ENCODE measurements around the gene HIVEP2.
A peak's percentile ranks its signal among the peaks of the same experiment; 100 is the strongest.
"Not testable (repeated sequence)": the region's sequence is repeated elsewhere in the genome, so short reads cannot be mapped to it uniquely, and the experiment has no call there.

The HIVEP2 gene

DNA sequence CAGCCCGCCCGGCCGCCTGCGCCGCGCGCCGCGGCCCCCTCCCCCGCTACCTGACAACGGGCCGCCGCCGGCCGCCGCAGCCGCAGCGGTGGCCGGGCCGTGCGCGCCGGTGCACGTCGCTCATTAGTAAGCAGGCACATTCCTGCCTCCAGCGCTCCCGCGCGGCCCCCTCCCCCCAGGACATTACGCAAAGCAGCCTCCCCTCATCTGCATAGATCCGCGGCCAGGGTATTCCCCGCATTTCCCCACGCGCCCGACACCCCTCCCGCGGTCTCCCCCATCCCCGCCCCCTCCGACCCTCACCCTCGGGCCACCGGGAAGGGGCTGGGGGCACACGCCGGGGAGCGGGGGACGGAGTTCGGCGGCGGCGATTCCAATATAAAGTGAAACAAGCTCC, at the start of gene HIVEP2:
HIVEP2 (minus strand) TSS at position 128 of the 397 bp plus-strand sequence. CDS start 170,438 bp downstream, outside the sequence.
- DNase-seq (ENCODE audit: low read depth in 2 of 2) = peak; percentile 85 to 87

GRCh38 chr6:142993977-142994376, 49.0 kb upstream of the HIVEP2 start:
- DNase-seq (ENCODE audit: low read depth in 2 of 2) = no peak

DNA sequence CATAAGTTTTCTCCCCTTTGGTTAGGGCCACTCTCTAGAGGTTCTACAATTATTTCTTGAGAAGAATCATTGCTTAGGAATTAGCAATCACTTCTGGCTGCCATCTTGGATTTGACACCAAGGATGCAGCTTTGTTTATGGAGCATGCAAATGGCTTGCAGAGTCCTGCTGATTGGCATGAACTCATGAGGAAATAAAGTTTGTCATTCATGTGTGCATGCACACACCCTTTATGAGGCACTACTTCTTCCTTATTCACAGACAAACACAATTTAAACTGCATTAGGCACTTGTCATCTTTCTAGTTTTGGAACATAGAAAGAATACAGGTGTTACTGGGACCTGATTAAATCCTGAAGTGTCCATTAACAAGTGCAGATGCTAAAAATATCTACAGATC, 42.5 kb upstream of the HIVEP2 start:
- DNase-seq (ENCODE audit: low read depth in 2 of 2) = no peak

DNA sequence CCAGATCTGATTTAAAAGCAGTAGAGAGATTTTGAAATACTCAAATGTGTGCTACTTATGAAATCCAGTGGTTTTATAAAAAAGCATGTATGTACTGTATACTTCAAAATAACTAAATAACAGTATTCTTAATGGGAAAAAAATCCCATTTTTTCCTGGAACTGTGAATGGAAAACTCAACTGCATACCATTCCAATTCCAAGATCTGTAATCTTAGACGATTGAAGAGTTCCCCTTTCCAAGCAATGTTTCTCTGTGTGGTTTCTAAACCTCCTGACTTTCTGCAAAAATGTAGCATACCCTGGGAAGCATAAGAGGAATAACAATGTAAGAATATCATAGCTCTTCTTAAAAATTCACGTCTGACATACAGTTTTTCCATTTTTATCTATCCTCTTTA, 40.3 kb upstream of the HIVEP2 start:
- DNase-seq (ENCODE audit: low read depth in 2 of 2) = no peak

GRCh38 chr6:142984386-142984785, 39.4 kb upstream of the HIVEP2 start:
- DNase-seq (ENCODE audit: low read depth in 2 of 2) = no peak

- no peak for DNase-seq (ENCODE audit: low read depth in 2 of 2)
These were observed 30.4 kb upstream of the HIVEP2 start for GRCh38 chr6:142975365-142975764.

GRCh38 chr6:142970941-142971340, 26.0 kb upstream of the HIVEP2 start:
- DNase-seq (ENCODE audit: low read depth in 2 of 2) = not testable (repeated sequence)

- no peak for DNase-seq (ENCODE audit: low read depth in 2 of 2)
These were observed 23.6 kb upstream of the HIVEP2 start for GRCh38 chr6:142968601-142969000.

GRCh38 chr6:142966294-142966693, 21.3 kb upstream of the HIVEP2 start:
- DNase-seq (ENCODE audit: low read depth in 2 of 2) = no peak

GRCh38 chr6:142965164-142965563, 20.2 kb upstream of the HIVEP2 start:
- DNase-seq (ENCODE audit: low read depth in 2 of 2) = no peak

DNA sequence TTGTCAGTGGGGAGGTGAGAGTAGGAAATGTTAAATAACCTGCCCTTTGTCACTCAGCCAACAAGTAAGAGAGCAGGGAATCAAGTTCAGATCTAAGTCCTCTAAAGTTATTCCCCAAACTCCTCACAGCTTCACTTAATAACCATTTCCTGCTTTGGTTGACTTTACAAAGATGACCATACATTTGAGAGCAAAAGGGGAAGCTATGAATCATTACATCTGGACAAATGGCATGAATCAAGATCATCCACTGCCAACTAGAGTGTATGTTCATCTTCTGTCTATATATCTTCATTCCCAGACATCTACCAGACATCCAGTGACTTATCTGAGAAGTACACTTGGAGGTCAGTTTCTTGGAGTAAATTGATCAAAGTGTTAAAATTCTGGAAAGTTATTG, 15.1 kb upstream of the HIVEP2 start:
- no peak for DNase-seq (ENCODE audit: low read depth in 2 of 2)

DNA sequence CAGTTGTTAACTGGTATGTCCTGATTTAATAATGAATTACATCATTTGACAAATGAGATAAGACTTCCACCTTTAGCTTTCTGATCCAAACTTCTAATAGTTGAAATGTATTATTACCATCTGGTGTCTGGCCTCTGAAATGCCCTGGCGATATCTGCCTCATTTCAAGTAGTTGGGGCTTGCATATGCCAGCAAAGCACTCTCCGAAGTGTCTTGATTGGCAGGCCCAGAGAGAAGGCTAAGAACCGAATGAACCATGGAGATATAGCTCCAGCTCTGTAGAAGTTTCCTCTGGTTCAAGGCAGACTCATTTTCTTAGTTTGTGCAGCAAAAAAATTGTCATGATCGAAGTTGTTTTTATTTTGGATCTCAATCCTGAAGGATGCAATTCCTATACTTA, 13.4 kb upstream of the HIVEP2 start:
- DNase-seq (ENCODE audit: low read depth in 2 of 2) = no peak

- DNase-seq (ENCODE audit: low read depth in 2 of 2) = no peak
These were observed 11.8 kb upstream of the HIVEP2 start for GRCh38 chr6:142956726-142957125.

DNA sequence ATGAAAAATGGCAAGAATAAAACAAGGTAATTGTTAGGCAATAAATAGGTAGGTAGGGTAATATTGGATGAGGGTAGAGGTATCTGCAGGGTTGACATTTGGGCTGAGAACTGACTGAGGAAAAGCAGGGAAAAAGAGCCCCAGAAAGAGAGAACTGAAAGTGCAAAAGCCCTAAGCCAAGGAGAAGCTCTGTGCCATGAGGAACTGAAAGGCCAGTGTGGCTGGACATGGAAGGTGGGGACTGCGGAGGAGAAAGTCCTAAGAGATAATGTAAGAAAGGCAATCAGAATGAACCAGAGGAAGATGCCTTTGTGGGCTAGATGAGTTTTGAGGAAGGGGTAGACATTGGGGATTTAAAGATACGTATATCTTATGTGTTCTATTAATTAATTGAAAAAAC, 9.9 kb upstream of the HIVEP2 start:
- DNase-seq (ENCODE audit: low read depth in 2 of 2) = no peak

DNA sequence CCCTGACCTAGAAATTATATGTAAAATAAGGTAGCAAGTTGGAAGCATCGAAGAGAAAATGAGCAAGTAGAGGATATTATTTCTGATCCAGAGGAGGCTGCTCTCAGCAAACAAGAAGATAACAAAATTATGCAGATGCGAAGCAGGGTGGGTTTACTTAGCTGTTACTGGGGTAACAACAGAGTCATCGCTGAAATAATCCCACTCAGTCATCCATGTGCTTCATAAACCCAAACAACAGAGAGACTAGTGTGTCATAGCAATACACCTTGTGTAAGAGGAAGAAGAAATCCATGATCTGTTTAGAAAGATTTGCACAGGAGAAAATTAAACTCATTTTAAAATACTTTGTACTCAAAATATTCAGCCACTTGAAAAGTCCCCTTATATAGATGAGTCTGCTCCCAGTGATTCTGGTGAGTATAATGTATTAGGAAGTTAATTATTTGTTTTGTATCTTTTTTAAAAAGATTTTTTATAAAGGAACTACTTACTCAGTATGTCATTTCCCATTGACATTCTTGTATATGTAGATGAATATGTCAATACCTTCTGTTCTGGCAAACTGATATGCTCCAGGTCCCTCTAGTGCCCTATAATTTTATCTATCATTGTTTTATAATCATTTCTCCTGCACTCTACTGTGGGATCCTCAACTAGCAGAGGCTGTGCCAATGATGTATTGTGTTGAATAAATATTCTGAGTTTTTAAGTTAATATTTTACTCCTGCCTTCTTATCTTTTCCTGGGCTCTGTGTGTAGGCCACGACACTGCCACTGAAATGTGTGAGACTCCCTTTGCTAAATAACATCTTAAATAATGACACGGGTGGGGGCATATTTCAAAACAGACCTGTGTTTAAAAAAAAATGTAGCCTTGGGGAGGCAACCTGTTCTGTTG, 8.6 kb upstream of the HIVEP2 start:
- DNase-seq (ENCODE audit: low read depth in 2 of 2) = no peak

DNA sequence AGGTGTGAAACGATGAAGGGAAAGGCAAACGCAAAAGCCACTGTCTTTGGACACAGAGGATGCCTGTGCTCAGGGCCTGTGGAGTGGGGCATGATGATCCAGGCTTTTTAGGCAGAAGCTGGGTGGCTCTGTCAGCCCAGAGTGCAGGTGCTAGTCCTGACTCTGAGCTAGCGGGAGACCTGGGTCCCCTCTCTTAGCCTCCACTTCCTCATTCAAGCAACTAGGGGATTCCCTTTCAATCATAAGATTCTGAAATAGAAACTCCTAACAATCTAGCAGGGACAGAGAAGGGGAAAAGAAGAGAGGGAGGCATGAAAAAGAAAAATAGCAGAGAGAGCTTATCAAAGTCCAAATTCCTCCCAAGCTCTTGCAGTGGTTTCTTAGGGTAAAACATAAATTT, 7.6 kb upstream of the HIVEP2 start:
- no peak for DNase-seq (ENCODE audit: low read depth in 2 of 2)

DNA sequence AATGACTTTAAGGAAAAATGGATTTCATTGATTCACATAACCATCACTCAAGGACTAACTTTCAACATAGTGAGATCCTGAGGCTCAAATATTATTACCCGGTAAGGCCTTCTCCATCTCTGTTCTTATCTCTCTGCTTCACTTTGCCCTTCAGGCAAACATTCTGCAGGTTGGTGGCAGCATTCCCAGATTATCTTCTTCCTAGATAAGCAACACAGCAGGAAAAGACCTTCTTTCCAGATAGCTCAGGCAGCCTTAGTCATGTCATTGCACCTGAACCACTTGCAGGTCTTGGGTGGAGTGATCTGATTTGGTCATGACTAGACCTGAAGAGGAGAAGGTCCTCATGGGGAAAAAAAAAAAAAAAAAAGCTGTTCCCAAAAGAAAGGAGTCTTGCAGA, 5.3 kb upstream of the HIVEP2 start:
- no peak for DNase-seq (ENCODE audit: low read depth in 2 of 2)

- DNase-seq (ENCODE audit: low read depth in 2 of 2) = peak in 1 of 2 donors; percentile 17
These were observed 2.9 kb upstream of the HIVEP2 start for GRCh38 chr6:142947714-142948480.

DNA sequence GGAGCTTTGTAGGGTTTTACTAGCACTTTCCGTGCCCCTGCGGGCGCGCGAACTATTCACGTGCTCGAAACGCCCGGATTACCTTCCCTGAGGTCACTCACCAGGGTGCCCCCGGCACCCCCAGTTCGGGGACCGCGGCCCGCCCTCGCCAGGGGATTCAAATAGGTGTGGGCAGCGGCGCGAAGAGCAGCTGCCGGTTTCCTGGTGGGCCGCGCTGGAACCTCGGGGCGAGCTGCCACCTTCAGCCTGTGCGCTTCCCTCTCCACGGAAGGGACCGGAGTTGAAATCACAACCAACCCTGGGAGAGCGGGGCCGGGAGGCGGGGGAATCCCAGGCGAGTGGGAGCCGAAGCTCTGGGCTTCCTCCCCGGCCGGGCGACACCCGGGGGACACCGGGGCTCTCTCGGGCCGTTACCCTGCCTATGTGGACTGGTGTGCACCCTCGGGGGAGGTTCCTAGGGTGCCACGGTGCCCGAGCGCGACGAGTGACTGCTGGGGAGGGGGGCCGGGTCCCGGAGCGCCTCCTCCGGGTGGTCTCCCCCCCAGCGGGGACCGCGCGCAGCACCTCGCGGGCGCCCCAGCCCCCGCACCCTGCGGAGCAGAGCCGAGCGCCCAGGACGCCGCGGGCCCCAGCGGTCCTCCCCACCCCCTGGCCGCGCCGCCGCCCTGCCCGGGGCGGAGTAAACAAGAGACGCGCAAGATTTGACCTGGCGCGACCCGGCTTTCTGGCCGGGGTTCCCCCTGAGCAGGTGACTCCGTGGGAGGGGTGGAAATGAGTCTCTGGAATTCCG, 2.1 kb upstream of the HIVEP2 start:
- peak; percentile 56 to 60 for DNase-seq (ENCODE audit: low read depth in 2 of 2)

DNA sequence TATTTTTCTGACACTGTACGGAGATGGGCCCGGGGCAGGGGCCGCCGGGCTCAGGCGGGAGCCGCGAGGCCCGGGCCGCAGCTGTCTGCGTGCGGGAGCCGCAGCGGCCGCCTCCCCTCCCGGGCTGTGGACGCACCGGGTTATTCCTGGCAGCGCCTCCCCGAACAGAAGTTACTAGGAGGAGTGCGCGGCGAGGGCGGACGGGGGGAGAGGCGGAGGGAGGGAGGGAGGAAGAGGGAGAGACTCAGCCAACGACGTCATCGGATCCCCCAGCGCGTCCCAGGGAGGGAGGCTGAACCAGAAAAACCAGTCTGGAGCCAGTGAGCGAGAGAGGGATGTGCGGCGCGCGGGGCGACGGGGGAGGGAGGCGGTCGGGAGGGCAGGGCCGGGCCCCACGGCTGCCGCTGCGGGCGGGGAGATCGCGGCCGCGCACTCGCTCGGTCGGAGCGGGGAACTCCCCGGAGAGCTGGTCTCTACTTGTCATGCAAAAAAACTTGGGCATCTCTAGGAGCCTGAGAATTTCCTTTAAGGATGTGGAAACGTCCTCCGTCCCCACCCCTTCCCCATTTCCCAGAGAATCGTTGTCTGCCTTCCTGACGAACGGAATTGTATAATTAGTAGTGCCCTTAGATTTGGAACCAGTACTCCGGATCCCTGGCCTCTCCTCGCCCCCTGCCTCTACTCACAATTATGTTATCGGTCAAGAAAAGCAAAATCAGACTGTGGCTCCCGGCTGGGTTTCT, 1.4 kb upstream of the HIVEP2 start:
- DNase-seq (ENCODE audit: low read depth in 2 of 2) = peak; percentile 81

- peak; percentile 28 to 42 for DNase-seq (ENCODE audit: low read depth in 2 of 2)
These were observed 637 bp upstream of the HIVEP2 start for GRCh38 chr6:142945446-142946180.
